ENCODE measurements around the gene ITGA11. TPM values are rescaled to one million over a fixed set of nuclear protein-coding genes. Genes with fewer than 3 reads are reported as not detected.

The ITGA11 gene
- total and polyA plus RNA-seq, 2 donors (not counting 1 experiment from before 2014, with no cell fraction given), result not detected

GRCh38 chr15:68275165-68275746, 156.7 kb downstream of the ITGA11 start:
- Mint-ChIP-seq H3K4me3 (peak overlapping the region; percentile 60), H3K9me3 (ENCODE audit: insufficient read depth) (no peaks in the 10 kb centered on the region), H3K27me3 (no peaks in the 10 kb centered on the region), H3K4me1 (peaks cover 35% of the 10 kb centered on the region), H3K27ac (peak overlapping the region; percentile 98)
- Histone ChIP-seq H3K9me3 (ENCODE audit: control extremely low read depth in 1 of 3, control insufficient read depth in 2 of 3, insufficient read depth in 1 of 3, low read length in 2 of 3) (no peaks in the 10 kb centered on the region), H3K9ac (ENCODE audit: low read length) (no peak overlapping the region), H2AFZ (ENCODE audit: insufficient read depth, low read depth, low read length, poor library complexity, severe bottlenecking) (no peak overlapping the region), H4K20me1 (ENCODE audit: control insufficient read depth, insufficient read depth, low read length, poor library complexity, severe bottlenecking) (peaks cover 18% of the 10 kb centered on the region), H3K79me2 (ENCODE audit: control insufficient read depth, insufficient read depth, low read length) (peaks cover 21% of the 10 kb centered on the region), H3K4me2 (replicated peaks; ENCODE audit: low read depth, low read length, poor library complexity, severe bottlenecking) (no peak overlapping the region), H3K27me3 (replicated peaks in 1 of 4; ENCODE audit: control extremely low read depth in 1 of 4, control insufficient read depth in 3 of 4, insufficient read depth in 4 of 4, low read length in 3 of 4) (no peaks in the 10 kb centered on the region), H3K4me1 (ENCODE audit: control insufficient read depth in 2 of 2, insufficient read depth in 2 of 2, low read length in 2 of 2) (peaks cover 23 to 25% of the 10 kb centered on the region in 2 donors), H3K27ac (ENCODE audit: low read length in 2 of 2) (no peak overlapping the region), H3K4me3 (ENCODE audit: control extremely low read depth in 1 of 5, extremely low read depth in 1 of 5, insufficient read depth in 1 of 5, low read depth in 2 of 5, low read length in 4 of 5) (no peak overlapping the region), H3K36me3 (replicated peaks in 1 of 2; ENCODE audit: control extremely low read depth in 1 of 2, control insufficient read depth in 1 of 2, extremely low read depth in 1 of 2, insufficient read depth in 2 of 2, low read length in 1 of 2) (no peaks in the 10 kb centered on the region)
- intact Hi-C loops (cut with micrococcal nuclease), result loop anchor here (5.0 kb wide), 5 partner anchors 223 to 733 kb away; partner anchors contain the start of genes MAP2K5 and PIAS1
- DNase-seq, result no peak
- 85% methylated on average over 2 of the region's 3 CpGs for WGBS (ENCODE audit: insufficient coverage)
- no peak for TF ChIP-seq CTCF (IDR thresholded peaks at IDR 0.05)
- TF ChIP-seq EZH2 (IDR thresholded peaks at IDR 0.05; ENCODE audit: borderline replicate concordance, insufficient read depth, low read depth, low read length, poor library complexity, severe bottlenecking), result no peak
- no peak for ATAC-seq (ENCODE audit: low read depth)
- ChIA-PET POLR2A (no interaction called here), CTCF (interaction anchor here (1.0 to 1.1 kb wide), 2 partner anchors 19 to 42 kb away, joined by 3 to 6 read pairs; no protein-coding TSS in a partner anchor)

DNA sequence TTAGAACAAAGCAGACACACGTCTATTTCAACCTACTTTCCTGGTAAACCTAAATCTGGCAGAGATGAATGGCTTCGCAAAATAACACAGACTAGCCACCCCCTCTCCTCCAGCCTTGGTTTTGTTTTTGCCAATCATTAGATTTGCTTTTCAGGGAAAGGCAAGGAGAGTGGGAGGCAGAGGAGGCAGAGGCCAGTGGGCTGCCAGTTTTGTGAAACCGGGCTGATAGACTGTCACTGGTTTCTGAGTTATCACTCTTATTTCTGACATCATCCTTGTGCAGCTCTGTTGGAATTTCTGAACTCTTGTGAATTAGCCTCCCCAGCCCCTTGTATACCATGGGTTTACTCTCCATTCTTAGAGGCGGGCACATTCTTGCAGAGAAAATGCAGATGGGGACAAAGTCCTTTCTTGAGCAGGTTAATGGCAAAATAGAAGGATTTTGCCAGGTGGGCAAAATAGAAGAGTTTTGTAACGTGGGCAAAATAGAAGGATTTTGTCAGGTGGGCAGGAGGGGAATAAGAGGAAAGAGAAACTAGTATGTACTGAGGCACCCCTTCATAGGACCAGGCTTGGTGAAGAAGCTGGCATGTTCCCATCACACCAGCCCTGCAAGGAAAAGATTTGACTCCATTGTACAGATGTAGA, 157.6 kb downstream of the ITGA11 start:
- peaks cover 14 to 18% of the 10 kb centered on the region in 2 donors for H3K4me1 ChIP-seq (ENCODE audit: control insufficient read depth in 2 of 2, insufficient read depth in 2 of 2, low read length in 2 of 2)
- TF ChIP-seq EZH2 (IDR thresholded peaks at IDR 0.05; ENCODE audit: borderline replicate concordance, insufficient read depth, low read depth, low read length, poor library complexity, severe bottlenecking), result no peak
- TF ChIP-seq CTCF (IDR thresholded peaks at IDR 0.05), result no peak
- CTCF ChIA-PET, result interaction anchor here (1.0 kb wide), 1 partner anchor 20 kb away, joined by 6 read pairs; no protein-coding TSS in a partner anchor
- H3K27ac ChIP-seq (ENCODE audit: low read length in 2 of 2), result no peak overlapping the region
- H3K4me2 ChIP-seq (replicated peaks; ENCODE audit: low read depth, low read length, poor library complexity, severe bottlenecking), result no peak overlapping the region
- Mint-ChIP-seq H3K4me1 (peaks cover 25% of the 10 kb centered on the region), H3K9me3 (ENCODE audit: insufficient read depth) (no peaks in the 10 kb centered on the region), H3K27ac (no peak overlapping the region), H3K27me3 (no peaks in the 10 kb centered on the region), H3K4me3 (no peak overlapping the region)
- H4K20me1 ChIP-seq (ENCODE audit: control insufficient read depth, insufficient read depth, low read length, poor library complexity, severe bottlenecking), result peaks cover 9% of the 10 kb centered on the region
- POLR2A ChIA-PET, result no interaction called here
- H3K36me3 ChIP-seq (replicated peaks in 1 of 2; ENCODE audit: control extremely low read depth in 1 of 2, control insufficient read depth in 1 of 2, extremely low read depth in 1 of 2, insufficient read depth in 2 of 2, low read length in 1 of 2), result no peaks in the 10 kb centered on the region
- H2AFZ ChIP-seq (ENCODE audit: insufficient read depth, low read depth, low read length, poor library complexity, severe bottlenecking), result no peak overlapping the region
- intact Hi-C loops (cut with micrococcal nuclease), result no loop called here
- no peak for DNase-seq
- ATAC-seq (ENCODE audit: low read depth), result no peak
- no peaks in the 10 kb centered on the region for H3K9me3 ChIP-seq (ENCODE audit: control extremely low read depth in 1 of 3, control insufficient read depth in 2 of 3, insufficient read depth in 1 of 3, low read length in 2 of 3)
- H3K79me2 ChIP-seq (ENCODE audit: control insufficient read depth, insufficient read depth, low read length), result peaks cover 12% of the 10 kb centered on the region
- 52% methylated on average over 2 of the region's 5 CpGs for WGBS (ENCODE audit: insufficient coverage)
- H3K4me3 ChIP-seq (ENCODE audit: control extremely low read depth in 1 of 5, extremely low read depth in 1 of 5, insufficient read depth in 1 of 5, low read depth in 2 of 5, low read length in 4 of 5), result no peak overlapping the region
- H3K27me3 ChIP-seq (replicated peaks in 1 of 4; ENCODE audit: control extremely low read depth in 1 of 4, control insufficient read depth in 3 of 4, insufficient read depth in 4 of 4, low read length in 3 of 4), result no peaks in the 10 kb centered on the region
- H3K9ac ChIP-seq (ENCODE audit: low read length), result no peak overlapping the region
